ENCODE measurements around the gene COL25A1.

GRCh38 chr4:109248322-109248900, 54.0 kb downstream of the COL25A1 start:
- no peak for TF ChIP-seq CTCF (IDR thresholded peaks at IDR 0.05)
- no peak for TF ChIP-seq POLR2A (IDR thresholded peaks at IDR 0.05)
